ENCODE results near the gene NRAS.
A peak's percentile ranks its signal among the peaks of the same experiment; 100 is the strongest.

Gene NRAS

GRCh38 chr1:114671011-114671938, 45.3 kb downstream of the NRAS start:
- DNase-seq: no peak

- DNase-seq: peak; percentile 67 to 75 (median 68)
These were observed 46.2 kb downstream of the NRAS start for GRCh38 chr1:114670083-114671010.

- no peak for DNase-seq
These were observed 46.9 kb downstream of the NRAS start, which contains the start of gene DENND2C for GRCh38 chr1:114669562-114670082. DENND2C (minus strand) TSS chr1:114670049; CDS start chr1:114625984, 44,065 bp downstream.

GRCh38 chr1:114668784-114669561, 47.6 kb downstream of the NRAS start:
- no peak for DNase-seq

GRCh38 chr1:114668373-114668772, 48.2 kb downstream of the NRAS start:
- no peak for DNase-seq

GRCh38 chr1:114666954-114667353, 49.6 kb downstream of the NRAS start:
- DNase-seq: no peak

GRCh38 chr1:114660238-114660637, 56.3 kb downstream of the NRAS start:
- DNase-seq: no peak
